Activated CD4-positive, alpha-beta T cell treated with anti-CD3 and anti-CD28 coated beads, Interleukin-2, amount 10 ng/mL, durations not matched to agents 7 days and 5 days (primary cell): ENCODE data around the gene NCAPD3. TPM values are rescaled to one million over a fixed set of nuclear protein-coding genes. Genes with fewer than 3 reads are reported as not detected.
"Not testable (repeated sequence)": the region's sequence is repeated elsewhere in the genome, so short reads cannot be mapped to it uniquely, and the experiment has no call there.

ENCODE experiments used
- CTCF ChIA-PET: fragments of 350-600 bp; sonication (Branson Sonifier 250); formaldehyde crosslinking; loops from one replicate; lab custom pipeline; 2021; ENCODE audit warnings: antibody characterized with exemption; lab: Charles Lee
- POLR2A ChIA-PET: fragments of 350-600 bp; sonication (Branson Sonifier 250); formaldehyde crosslinking; loops from one replicate; lab custom pipeline; 2021; ENCODE audit warnings: antibody characterized with exemption; lab: Charles Lee
- DNase-seq: peaks from one replicate; pipeline ENCODE4 v3.0.0-alpha.2; 2020
- H3K27ac Mint-ChIP-seq: one replicate; pipeline ENCODE4 v1.8.0; 2021; ENCODE audit warnings: mild to moderate bottlenecking, moderate library complexity, mixed read lengths
- H3K27me3 Mint-ChIP-seq: one replicate; pipeline ENCODE4 v1.8.0; 2021; ENCODE audit warnings: mixed read lengths
- H3K36me3 Mint-ChIP-seq: one replicate; pipeline ENCODE4 v1.8.0; 2021; ENCODE audit warnings: low read depth, mixed read lengths
- H3K4me1 Mint-ChIP-seq: one replicate; pipeline ENCODE4 v1.8.0; 2021; ENCODE audit warnings: mixed read lengths
- H3K4me3 Mint-ChIP-seq: one replicate; pipeline ENCODE4 v1.8.0; 2021; ENCODE audit warnings: mild to moderate bottlenecking, moderate library complexity, mixed read lengths
- H3K9me3 Mint-ChIP-seq: one replicate; pipeline ENCODE4 v1.8.0; 2021; ENCODE audit warnings: mixed read lengths
- total RNA-seq, 2 experiments: library from RNA; stranded (reverse); gene quantifications; one replicate each; pipeline ENCODE4 v1.2.3, GENCODE V29; 2021

The NCAPD3 gene
- total RNA-seq, 2 experiments from 2014 or later = 118 to 125 TPM

GRCh38 chr11:134261626-134262488, 38.1 kb upstream of the NCAPD3 start:
- peaks cover 17% of the 10 kb centered on the region for H3K4me1 Mint-ChIP-seq
- ChIA-PET POLR2A (no interaction called here), CTCF (interaction anchor here (0.9 to 3.2 kb wide), 8 partner anchors 11 to 107 kb away, joined by 3 to 28 read pairs (median 5); partner anchors contain the start of genes GLB1L3 and VPS26B)
- no peaks in the 10 kb centered on the region for H3K27me3 Mint-ChIP-seq
- no peak overlapping the region for H3K27ac Mint-ChIP-seq
- DNase-seq = peak; percentile 66
- peaks cover 26% of the 10 kb centered on the region for H3K36me3 Mint-ChIP-seq
- no peaks in the 10 kb centered on the region for H3K9me3 Mint-ChIP-seq
- no peak overlapping the region for H3K4me3 Mint-ChIP-seq

DNA sequence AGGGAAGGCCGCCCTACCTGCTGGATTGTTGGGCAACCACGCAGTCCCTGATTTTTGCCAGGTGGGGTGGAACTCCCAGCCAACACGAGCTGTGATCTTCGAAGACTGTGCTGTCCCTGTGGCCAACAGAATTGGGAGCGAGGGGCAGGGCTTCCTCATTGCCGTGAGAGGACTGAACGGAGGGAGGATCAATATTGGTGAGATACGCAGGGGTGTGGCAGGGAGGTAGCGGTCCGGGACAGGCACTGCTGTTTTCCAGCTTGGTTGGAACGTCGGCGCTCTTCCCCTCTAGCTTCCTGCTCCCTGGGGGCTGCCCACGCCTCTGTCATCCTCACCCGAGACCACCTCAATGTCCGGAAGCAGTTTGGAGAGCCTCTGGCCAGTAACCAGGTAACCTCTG, 37.2 kb upstream of the NCAPD3 start:
- Mint-ChIP-seq H3K4me1 (peaks cover 9% of the 10 kb centered on the region), H3K4me3 (no peak overlapping the region), H3K36me3 (peaks cover 23% of the 10 kb centered on the region), H3K9me3 (no peaks in the 10 kb centered on the region), H3K27ac (no peak overlapping the region), H3K27me3 (no peaks in the 10 kb centered on the region)
- ChIA-PET CTCF (interaction anchor here (1.2 to 3.2 kb wide), 5 partner anchors 12 to 41 kb away, joined by 3 to 28 read pairs (median 8); partner anchors contain the start of gene GLB1L3), POLR2A (no interaction called here)
- no peak for DNase-seq

DNA sequence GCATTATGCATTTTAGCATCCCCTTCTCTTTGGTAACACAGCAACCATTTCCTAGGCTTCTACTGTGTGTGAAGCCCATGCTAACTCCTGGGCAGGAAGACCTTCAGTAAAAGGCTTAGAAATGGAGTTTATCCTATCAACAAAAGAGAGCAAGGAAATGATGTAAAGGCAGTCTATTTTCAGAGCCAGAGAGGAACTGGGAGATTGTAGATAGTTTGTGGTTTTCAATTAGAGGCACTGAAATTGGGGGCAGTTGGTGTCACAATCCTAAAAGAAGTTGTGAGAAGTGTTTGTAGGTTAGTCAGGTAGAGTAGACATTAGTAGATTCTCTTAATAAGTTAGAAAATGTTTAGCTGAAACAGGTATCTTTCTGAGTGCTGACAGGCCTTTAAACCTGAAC, 36.7 kb upstream of the NCAPD3 start:
- Mint-ChIP-seq H3K36me3 (peaks cover 23% of the 10 kb centered on the region), H3K9me3 (no peaks in the 10 kb centered on the region), H3K4me3 (no peak overlapping the region), H3K27me3 (no peaks in the 10 kb centered on the region), H3K27ac (no peak overlapping the region), H3K4me1 (peaks cover 12% of the 10 kb centered on the region)
- ChIA-PET CTCF (interaction anchor here (1.3 to 3.2 kb wide), 3 partner anchors 14 to 30 kb away, joined by 3 to 28 read pairs (median 12); partner anchors contain the start of gene GLB1L3), POLR2A (no interaction called here)
- no peak for DNase-seq

- no peak overlapping the region for H3K4me3 Mint-ChIP-seq
- peaks cover 25% of the 10 kb centered on the region for H3K4me1 Mint-ChIP-seq
- H3K36me3 Mint-ChIP-seq = peaks cover 22% of the 10 kb centered on the region
- H3K27ac Mint-ChIP-seq = no peak overlapping the region
- no peaks in the 10 kb centered on the region for H3K27me3 Mint-ChIP-seq
- CTCF ChIA-PET = no interaction called here
- POLR2A ChIA-PET = interaction anchor here (0.5 kb wide), 1 partner anchor 34 kb away, joined by 5 read pairs; the partner anchor contains the start of gene VPS26B
- no peak for DNase-seq
- no peaks in the 10 kb centered on the region for H3K9me3 Mint-ChIP-seq
Observed at GRCh38 chr11:134258577-134258976, 34.8 kb upstream of the NCAPD3 start.

DNA sequence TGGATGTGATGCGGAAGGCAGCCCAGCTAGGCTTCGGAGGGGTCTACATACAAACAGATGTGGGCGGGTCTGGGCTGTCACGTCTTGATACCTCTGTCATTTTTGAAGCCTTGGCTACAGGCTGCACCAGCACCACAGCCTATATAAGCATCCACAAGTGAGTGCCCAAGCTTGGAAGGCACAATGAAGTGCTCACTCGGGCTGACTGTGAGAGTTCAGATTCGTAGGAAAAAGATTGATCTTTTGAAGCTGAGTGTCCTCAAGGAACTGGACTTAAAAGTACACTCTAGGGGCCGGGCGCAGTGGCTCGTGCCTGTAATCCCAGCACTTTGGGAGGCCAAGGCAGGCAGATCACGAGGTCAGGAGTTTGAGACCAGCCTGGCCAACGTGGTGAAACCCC, 33.3 kb upstream of the NCAPD3 start:
- no peak overlapping the region for H3K4me3 Mint-ChIP-seq
- DNase-seq = no peak
- POLR2A ChIA-PET = no interaction called here
- no peaks in the 10 kb centered on the region for H3K9me3 Mint-ChIP-seq
- peaks cover 29% of the 10 kb centered on the region for H3K4me1 Mint-ChIP-seq
- H3K27ac Mint-ChIP-seq = no peak overlapping the region
- H3K36me3 Mint-ChIP-seq = peaks cover 13% of the 10 kb centered on the region
- CTCF ChIA-PET = interaction anchor here (0.6 to 1.4 kb wide), 2 partner anchors 19 to 206 kb away, joined by 4 to 5 read pairs; partner anchors contain the start of gene GLB1L3
- no peaks in the 10 kb centered on the region for H3K27me3 Mint-ChIP-seq

GRCh38 chr11:134255184-134255561, 31.4 kb upstream of the NCAPD3 start:
- not testable (repeated sequence) for H3K9me3 Mint-ChIP-seq, H3K27me3 Mint-ChIP-seq, H3K4me3 Mint-ChIP-seq, DNase-seq, H3K27ac Mint-ChIP-seq
- Mint-ChIP-seq H3K4me1 (peaks cover 31% of the 10 kb centered on the region), H3K36me3 (peaks cover 15% of the 10 kb centered on the region)
- CTCF ChIA-PET = interaction anchor here (0.8 to 1.6 kb wide), 4 partner anchors 17 to 31 kb away, joined by 3 to 9 read pairs (median 4); partner anchors contain the start of genes GLB1L3 and VPS26B
- POLR2A ChIA-PET = interaction anchor here (3.0 kb wide), 1 partner anchor 31 kb away, joined by 14 read pairs; the partner anchor contains the start of genes NCAPD3 and VPS26B

DNA sequence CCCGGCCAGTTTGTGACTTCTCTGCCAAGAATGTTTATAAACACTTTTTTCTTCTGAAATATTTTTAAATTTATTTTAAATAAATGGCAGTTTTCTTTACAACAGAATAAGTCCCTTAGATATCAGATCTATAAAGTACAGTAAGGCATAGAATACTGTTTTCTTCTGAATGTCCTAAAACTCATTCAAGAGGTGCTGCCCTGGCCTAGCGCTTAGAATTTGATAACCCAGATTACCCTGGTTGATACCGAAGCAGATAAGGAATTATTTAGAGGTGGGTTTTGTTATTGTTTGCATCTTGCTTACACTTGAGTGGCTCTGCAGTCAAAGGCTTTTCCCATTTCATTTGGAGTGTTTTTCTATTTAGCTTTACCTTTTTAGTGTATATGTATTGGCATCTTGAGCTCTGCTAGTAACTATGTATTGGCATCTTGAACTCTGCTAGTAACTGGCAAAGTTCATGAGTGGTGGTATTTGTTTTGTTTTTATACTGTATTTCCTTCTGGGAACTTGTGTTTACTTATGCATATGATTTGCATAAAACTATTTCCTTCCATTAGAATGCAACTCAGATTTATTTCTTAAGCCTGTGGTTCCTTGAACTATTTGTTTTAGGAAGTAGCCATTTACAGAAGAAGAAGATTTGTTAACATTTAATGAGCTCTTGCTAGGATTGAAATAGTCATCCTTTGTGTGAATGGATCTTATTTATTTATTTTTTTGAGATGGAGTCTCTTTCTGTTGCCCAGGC, 30.8 kb upstream of the NCAPD3 start:
- peaks cover 9% of the 10 kb centered on the region for H3K36me3 Mint-ChIP-seq
- peaks cover 27% of the 10 kb centered on the region for H3K4me1 Mint-ChIP-seq
- H3K27ac Mint-ChIP-seq = no peak overlapping the region
- peak overlapping the region; percentile 88 for H3K4me3 Mint-ChIP-seq
- DNase-seq = no peak
- POLR2A ChIA-PET = interaction anchor here (3.0 kb wide), 1 partner anchor 30 kb away, joined by 14 read pairs; the partner anchor contains the start of genes NCAPD3 and VPS26B
- no peaks in the 10 kb centered on the region for H3K9me3 Mint-ChIP-seq
- H3K27me3 Mint-ChIP-seq = no peaks in the 10 kb centered on the region
- CTCF ChIA-PET = interaction anchor here (0.8 to 1.6 kb wide), 5 partner anchors 16 to 30 kb away, joined by 3 to 9 read pairs (median 3); partner anchors contain the start of genes GLB1L3 and VPS26B

GRCh38 chr11:134253188-134253993, 29.6 kb upstream of the NCAPD3 start, which contains the start of the genes ACAD8 and THYN1:
Gene ACAD8, plus strand, starts transcription at chr11:134253568. Its CDS starts 33 bp downstream, at chr11:134253601.
Gene THYN1, minus strand, starts transcription at chr11:134253352. Its CDS starts 470 bp downstream, at chr11:134252882.
- POLR2A ChIA-PET = interaction anchor here (0.5 to 3.0 kb wide), 2 partner anchors 17 to 29 kb away, joined by 4 to 14 read pairs; partner anchors contain the start of genes NCAPD3 and VPS26B
- peak; percentile 97 for DNase-seq
- H3K4me3 Mint-ChIP-seq = peak within 1 kb of the TSS; percentile 88
- CTCF ChIA-PET = interaction anchor here (1.0 to 2.1 kb wide), 4 partner anchors 11 to 22 kb away, joined by 4 to 6 read pairs (median 4); no protein-coding TSS in a partner anchor
- peak within 1 kb of the TSS; percentile 89 for H3K27ac Mint-ChIP-seq
- peaks cover 35% of the 10 kb centered on the region for H3K4me1 Mint-ChIP-seq
- peaks cover 12% of the 10 kb centered on the region for H3K36me3 Mint-ChIP-seq
- no peaks in the 10 kb centered on the region for H3K27me3 Mint-ChIP-seq
- no peaks in the 10 kb centered on the region for H3K9me3 Mint-ChIP-seq

- DNase-seq = peak; percentile 41
- H3K27ac Mint-ChIP-seq = peak overlapping the region; percentile 83
Observed at GRCh38 chr11:134252346-134253187, 28.8 kb upstream of the NCAPD3 start.

GRCh38 chr11:134250675-134251074, 26.9 kb upstream of the NCAPD3 start:
- H3K27ac Mint-ChIP-seq = no peak overlapping the region
- H3K36me3 Mint-ChIP-seq = peaks cover 28% of the 10 kb centered on the region
- POLR2A ChIA-PET = no interaction called here
- H3K4me1 Mint-ChIP-seq = peaks cover 33% of the 10 kb centered on the region
- no peak for DNase-seq
- no peak overlapping the region for H3K4me3 Mint-ChIP-seq
- no peaks in the 10 kb centered on the region for H3K27me3 Mint-ChIP-seq
- H3K9me3 Mint-ChIP-seq = no peaks in the 10 kb centered on the region
- CTCF ChIA-PET = interaction anchor here (2.1 kb wide), 1 partner anchor 11 kb away, joined by 5 read pairs; no protein-coding TSS in a partner anchor

More at GRCh38 chr11:134252346-134253187, 28.8 kb upstream of the NCAPD3 start:
- H3K36me3 Mint-ChIP-seq = peaks cover 18% of the 10 kb centered on the region
- H3K4me3 Mint-ChIP-seq = peak overlapping the region; percentile 88
- peaks cover 35% of the 10 kb centered on the region for H3K4me1 Mint-ChIP-seq
- no peaks in the 10 kb centered on the region for H3K27me3 Mint-ChIP-seq
- POLR2A ChIA-PET = interaction anchor here (3.0 kb wide), 1 partner anchor 28 kb away, joined by 14 read pairs; the partner anchor contains the start of genes NCAPD3 and VPS26B
- H3K9me3 Mint-ChIP-seq = no peaks in the 10 kb centered on the region
- CTCF ChIA-PET = interaction anchor here (1.0 to 2.1 kb wide), 6 partner anchors 11 to 28 kb away, joined by 3 to 6 read pairs (median 4); partner anchors contain the start of gene VPS26B
